ENCODE results near the gene MYH7B.

Gene MYH7B

GRCh38 chr20:34954904-34955230, 801 bp upstream of the MYH7B start:
- peak overlapping the region; percentile 93 to 94 for H3K4me3 ChIP-seq (ENCODE audit: low read length in 2 of 2)
- H3K27ac ChIP-seq (ENCODE audit: low read depth in 2 of 2, low read length in 2 of 2): peak overlapping the region; percentile 92 to 95
- H3K9ac ChIP-seq (ENCODE audit: low read depth in 1 of 2, low read length in 2 of 2): peak overlapping the region; percentile 95 to 99
- no peaks in the 10 kb centered on the region for H3K27me3 ChIP-seq (ENCODE audit: control insufficient read depth in 2 of 2, insufficient read depth in 2 of 2, low read length in 2 of 2)
- no peaks in the 10 kb centered on the region for H3K36me3 ChIP-seq (ENCODE audit: control insufficient read depth in 2 of 2, insufficient read depth in 2 of 2, low read length in 2 of 2)
- no peaks in the 10 kb centered on the region for H3K9me3 ChIP-seq (ENCODE audit: control insufficient read depth in 2 of 2, low read length in 2 of 2)
- H3K4me1 ChIP-seq (ENCODE audit: control insufficient read depth in 2 of 2, insufficient read depth in 2 of 2, low read length in 2 of 2): peaks cover 14 to 20% of the 10 kb centered on the region in 2 donors

GRCh38 chr20:34956041-34956458, 382 bp downstream of the MYH7B start:
- peaks cover 14 to 26% of the 10 kb centered on the region in 2 donors for H3K4me1 ChIP-seq (ENCODE audit: control insufficient read depth in 2 of 2, insufficient read depth in 2 of 2, low read length in 2 of 2)
- H3K9ac ChIP-seq (ENCODE audit: low read depth in 1 of 2, low read length in 2 of 2): peak overlapping the region; percentile 95 to 99
- H3K27ac ChIP-seq (ENCODE audit: low read depth in 2 of 2, low read length in 2 of 2): peak overlapping the region; percentile 92 to 95
- no peaks in the 10 kb centered on the region for H3K9me3 ChIP-seq (ENCODE audit: control insufficient read depth in 2 of 2, low read length in 2 of 2)
- peak overlapping the region; percentile 93 to 94 for H3K4me3 ChIP-seq (ENCODE audit: low read length in 2 of 2)
- no peaks in the 10 kb centered on the region for H3K36me3 ChIP-seq (ENCODE audit: control insufficient read depth in 2 of 2, insufficient read depth in 2 of 2, low read length in 2 of 2)
- H3K27me3 ChIP-seq (ENCODE audit: control insufficient read depth in 2 of 2, insufficient read depth in 2 of 2, low read length in 2 of 2): no peaks in the 10 kb centered on the region

- Histone ChIP-seq H3K27me3 (ENCODE audit: control insufficient read depth in 2 of 2, insufficient read depth in 2 of 2, low read length in 2 of 2) (no peaks in the 10 kb centered on the region), H3K9ac (ENCODE audit: low read depth in 1 of 2, low read length in 2 of 2) (no peak overlapping the region), H3K36me3 (ENCODE audit: control insufficient read depth in 2 of 2, insufficient read depth in 2 of 2, low read length in 2 of 2) (no peaks in the 10 kb centered on the region), H3K4me3 (ENCODE audit: low read length in 2 of 2) (no peak overlapping the region), H3K4me1 (ENCODE audit: control insufficient read depth in 2 of 2, insufficient read depth in 2 of 2, low read length in 2 of 2) (peaks cover 14 to 21% of the 10 kb centered on the region in 2 donors), H3K9me3 (ENCODE audit: control insufficient read depth in 2 of 2, low read length in 2 of 2) (no peaks in the 10 kb centered on the region), H3K27ac (ENCODE audit: low read depth in 2 of 2, low read length in 2 of 2) (no peak overlapping the region)
Measured at GRCh38 chr20:34956751-34957472, 1.2 kb downstream of the MYH7B start.

- no peak overlapping the region for H3K4me3 ChIP-seq (ENCODE audit: low read length in 2 of 2)
- peaks cover 0 to 9% of the 10 kb centered on the region in 2 donors for H3K4me1 ChIP-seq (ENCODE audit: control insufficient read depth in 2 of 2, insufficient read depth in 2 of 2, low read length in 2 of 2)
Measured at GRCh38 chr20:34964486-34964885, 8.8 kb downstream of the MYH7B start.

DNA sequence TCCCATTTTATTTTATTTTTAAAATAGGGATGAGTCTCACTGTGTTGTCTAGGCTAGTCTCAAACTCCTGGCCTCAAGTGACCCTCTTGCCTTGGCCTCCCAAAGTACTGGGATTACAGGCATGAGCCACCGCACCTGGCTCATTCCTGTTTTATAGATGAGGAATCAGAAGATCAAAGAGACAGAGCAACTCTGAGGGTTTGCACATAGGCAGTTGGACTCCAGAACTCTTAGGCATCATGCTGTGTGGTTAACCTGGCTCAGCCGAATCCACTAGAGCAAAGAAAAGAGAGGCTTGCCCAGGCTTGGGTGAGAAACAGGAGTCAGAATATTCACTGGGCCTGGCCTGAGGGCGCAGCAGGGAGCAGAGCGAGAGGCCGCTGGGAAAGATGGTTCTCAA, 9.4 kb downstream of the MYH7B start:
- Histone ChIP-seq H3K9ac (ENCODE audit: low read depth in 1 of 2, low read length in 2 of 2) (no peak overlapping the region), H3K9me3 (ENCODE audit: control insufficient read depth in 2 of 2, low read length in 2 of 2) (no peaks in the 10 kb centered on the region), H3K36me3 (ENCODE audit: control insufficient read depth in 2 of 2, insufficient read depth in 2 of 2, low read length in 2 of 2) (no peaks in the 10 kb centered on the region), H3K27me3 (ENCODE audit: control insufficient read depth in 2 of 2, insufficient read depth in 2 of 2, low read length in 2 of 2) (no peaks in the 10 kb centered on the region), H3K27ac (ENCODE audit: low read depth in 2 of 2, low read length in 2 of 2) (no peak overlapping the region), H3K4me3 (ENCODE audit: low read length in 2 of 2) (no peak overlapping the region), H3K4me1 (ENCODE audit: control insufficient read depth in 2 of 2, insufficient read depth in 2 of 2, low read length in 2 of 2) (peaks cover 0 to 4% of the 10 kb centered on the region in 2 donors)

More at GRCh38 chr20:34964486-34964885, 8.8 kb downstream of the MYH7B start:
- no peak overlapping the region for H3K27ac ChIP-seq (ENCODE audit: low read depth in 2 of 2, low read length in 2 of 2)
- no peaks in the 10 kb centered on the region for H3K36me3 ChIP-seq (ENCODE audit: control insufficient read depth in 2 of 2, insufficient read depth in 2 of 2, low read length in 2 of 2)
- no peaks in the 10 kb centered on the region for H3K27me3 ChIP-seq (ENCODE audit: control insufficient read depth in 2 of 2, insufficient read depth in 2 of 2, low read length in 2 of 2)
- no peak overlapping the region for H3K9ac ChIP-seq (ENCODE audit: low read depth in 1 of 2, low read length in 2 of 2)
- H3K9me3 ChIP-seq (ENCODE audit: control insufficient read depth in 2 of 2, low read length in 2 of 2): no peaks in the 10 kb centered on the region

DNA sequence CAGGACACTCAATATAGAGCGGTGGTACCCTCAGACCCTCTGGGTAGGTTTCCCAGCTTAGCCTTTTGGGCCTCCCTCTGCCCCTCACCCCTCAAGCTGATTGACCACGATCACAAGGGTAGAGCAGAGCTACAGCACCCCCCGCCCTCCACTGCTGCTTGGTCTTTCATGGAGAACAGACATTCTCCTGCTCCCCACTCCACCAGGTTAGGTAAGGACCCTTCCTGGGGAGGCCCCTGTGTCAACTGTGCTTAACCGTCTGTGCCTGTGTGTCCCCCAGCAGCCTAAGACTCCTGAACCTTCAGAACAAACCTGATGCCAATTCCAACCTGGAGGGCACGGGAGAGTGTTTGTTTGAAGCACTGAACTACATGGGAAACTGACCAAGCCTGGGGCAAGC, 11.8 kb downstream of the MYH7B start:
- no peak overlapping the region for H3K27ac ChIP-seq (ENCODE audit: low read depth in 2 of 2, low read length in 2 of 2)
- H3K36me3 ChIP-seq (ENCODE audit: control insufficient read depth in 2 of 2, insufficient read depth in 2 of 2, low read length in 2 of 2): no peaks in the 10 kb centered on the region
- no peak overlapping the region for H3K9ac ChIP-seq (ENCODE audit: low read depth in 1 of 2, low read length in 2 of 2)
- H3K27me3 ChIP-seq (ENCODE audit: control insufficient read depth in 2 of 2, insufficient read depth in 2 of 2, low read length in 2 of 2): no peaks in the 10 kb centered on the region
- H3K4me3 ChIP-seq (ENCODE audit: low read length in 2 of 2): no peak overlapping the region
- H3K9me3 ChIP-seq (ENCODE audit: control insufficient read depth in 2 of 2, low read length in 2 of 2): no peaks in the 10 kb centered on the region
- H3K4me1 ChIP-seq (ENCODE audit: control insufficient read depth in 2 of 2, insufficient read depth in 2 of 2, low read length in 2 of 2): no peaks in the 10 kb centered on the region

DNA sequence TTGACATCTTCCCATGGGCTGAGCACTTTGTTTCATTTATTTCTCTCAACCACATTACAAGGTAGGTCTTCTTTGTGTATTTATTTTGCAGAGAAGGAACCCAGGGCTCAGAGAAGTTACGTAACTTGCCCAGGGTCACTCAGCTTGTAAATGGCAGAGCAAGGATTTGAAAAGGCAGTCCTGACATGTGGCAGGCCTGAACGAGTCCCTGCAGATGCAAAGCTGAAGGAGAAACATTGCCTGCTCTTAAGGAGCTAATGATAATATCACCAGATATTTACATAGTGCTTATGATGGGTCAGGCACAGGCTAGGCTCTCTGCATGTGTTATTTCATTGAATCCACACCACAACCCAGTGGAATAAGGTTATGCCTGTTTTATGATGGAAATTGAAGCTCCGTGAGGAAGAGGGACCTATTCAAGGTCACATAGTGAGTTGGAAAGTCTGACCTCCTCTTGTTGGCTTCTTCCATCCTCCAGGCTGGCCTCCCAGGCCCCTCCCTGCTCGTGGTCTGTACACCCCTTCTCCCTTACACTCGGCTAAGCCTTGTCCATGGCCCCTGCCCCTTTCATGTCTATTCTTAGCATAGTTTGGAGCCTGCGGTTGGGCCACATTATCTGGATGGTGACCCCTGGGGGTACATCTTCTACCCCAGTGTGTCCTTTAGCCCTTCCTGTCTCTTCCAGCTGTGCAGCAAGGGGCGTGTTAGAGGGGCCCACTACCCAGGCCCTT, 12.5 kb downstream of the MYH7B start:
- no peak overlapping the region for H3K27ac ChIP-seq (ENCODE audit: low read depth in 2 of 2, low read length in 2 of 2)
- H3K4me3 ChIP-seq (ENCODE audit: low read length in 2 of 2): no peak overlapping the region
- H3K36me3 ChIP-seq (ENCODE audit: control insufficient read depth in 2 of 2, insufficient read depth in 2 of 2, low read length in 2 of 2): no peaks in the 10 kb centered on the region
- no peaks in the 10 kb centered on the region for H3K27me3 ChIP-seq (ENCODE audit: control insufficient read depth in 2 of 2, insufficient read depth in 2 of 2, low read length in 2 of 2)
- H3K9ac ChIP-seq (ENCODE audit: low read depth in 1 of 2, low read length in 2 of 2): no peak overlapping the region
- H3K9me3 ChIP-seq (ENCODE audit: control insufficient read depth in 2 of 2, low read length in 2 of 2): no peaks in the 10 kb centered on the region
- no peaks in the 10 kb centered on the region for H3K4me1 ChIP-seq (ENCODE audit: control insufficient read depth in 2 of 2, insufficient read depth in 2 of 2, low read length in 2 of 2)

GRCh38 chr20:34970193-34970840, 14.6 kb downstream of the MYH7B start:
- Histone ChIP-seq H3K4me1 (ENCODE audit: control insufficient read depth in 2 of 2, insufficient read depth in 2 of 2, low read length in 2 of 2) (no peaks in the 10 kb centered on the region), H3K9me3 (ENCODE audit: control insufficient read depth in 2 of 2, low read length in 2 of 2) (no peaks in the 10 kb centered on the region), H3K27ac (ENCODE audit: low read depth in 2 of 2, low read length in 2 of 2) (no peak overlapping the region), H3K36me3 (ENCODE audit: control insufficient read depth in 2 of 2, insufficient read depth in 2 of 2, low read length in 2 of 2) (no peaks in the 10 kb centered on the region), H3K27me3 (ENCODE audit: control insufficient read depth in 2 of 2, insufficient read depth in 2 of 2, low read length in 2 of 2) (no peaks in the 10 kb centered on the region), H3K4me3 (ENCODE audit: low read length in 2 of 2) (no peak overlapping the region), H3K9ac (ENCODE audit: low read depth in 1 of 2, low read length in 2 of 2) (no peak overlapping the region)

- Histone ChIP-seq H3K27ac (ENCODE audit: low read depth in 2 of 2, low read length in 2 of 2) (no peak overlapping the region), H3K27me3 (ENCODE audit: control insufficient read depth in 2 of 2, insufficient read depth in 2 of 2, low read length in 2 of 2) (no peaks in the 10 kb centered on the region), H3K9me3 (ENCODE audit: control insufficient read depth in 2 of 2, low read length in 2 of 2) (no peaks in the 10 kb centered on the region), H3K4me3 (ENCODE audit: low read length in 2 of 2) (no peak overlapping the region), H3K4me1 (ENCODE audit: control insufficient read depth in 2 of 2, insufficient read depth in 2 of 2, low read length in 2 of 2) (no peaks in the 10 kb centered on the region), H3K36me3 (ENCODE audit: control insufficient read depth in 2 of 2, insufficient read depth in 2 of 2, low read length in 2 of 2) (no peaks in the 10 kb centered on the region), H3K9ac (ENCODE audit: low read depth in 1 of 2, low read length in 2 of 2) (no peak overlapping the region)
Measured at GRCh38 chr20:34970846-34971560, 15.3 kb downstream of the MYH7B start.
